HepG2 (cell line): ENCODE measurements around the gene IRAK2. TPM values are rescaled to one million over a fixed set of nuclear protein-coding genes. Genes with fewer than 3 reads are reported as not detected.

ENCODE experiments used
- FLYWCH1 ChIP-seq: sonication (generic); formaldehyde crosslinking; IDR thresholded peaks from 2 replicates; pipeline ENCODE4 v1.8.1; 2023; ENCODE audit warnings: mild to moderate bottlenecking, missing genetic modification reagents
- FOXP4 ChIP-seq: sonication (generic); formaldehyde crosslinking; IDR thresholded peaks from 2 replicates; pipeline ENCODE4 v1.4.0; 2020; ENCODE audit warnings: missing genetic modification reagents
- GABPA ChIP-seq, 2 experiments: IDR thresholded peaks; 2 replicates each; pipeline ENCODE4 v1.6.1; 2011 to 2016; ENCODE audit warnings: low read depth in 2 of 2, low read length in 1 of 2, missing biosample characterization in 1 of 2, missing genetic modification characterization in 1 of 2
- HIVEP1 ChIP-seq: sonication (generic); formaldehyde crosslinking; IDR thresholded peaks from 2 replicates; pipeline ENCODE4 v1.4.0; 2020; ENCODE audit warnings: mild to moderate bottlenecking, missing genetic modification reagents
- KLF12 ChIP-seq: sonication (generic); formaldehyde crosslinking; IDR thresholded peaks from 2 replicates; pipeline ENCODE4 v1.4.0; 2020; ENCODE audit warnings: missing genetic modification reagents, borderline replicate concordance
- MEIS1 ChIP-seq: sonication (generic); formaldehyde crosslinking; IDR thresholded peaks from 2 replicates; pipeline ENCODE4 v1.9.0; 2021; ENCODE audit warnings: mild to moderate bottlenecking, missing genetic modification reagents, moderate library complexity, borderline replicate concordance
- MTA3 ChIP-seq: sonication (generic); formaldehyde crosslinking; IDR thresholded peaks from 2 replicates; pipeline ENCODE4 v1.4.0; 2020; ENCODE audit warnings: missing genetic modification reagents
- MYC ChIP-seq: sonication (generic); formaldehyde crosslinking; IDR thresholded peaks from 2 replicates; pipeline ENCODE4 v1.9.0; 2021; ENCODE audit warnings: missing genetic modification reagents, borderline replicate concordance
- NCOR1 ChIP-seq: fragments of 200-600 bp; sonication (generic); IDR thresholded peaks from 2 replicates; pipeline ENCODE4 v1.7.0; 2017; ENCODE audit warnings: antibody characterized with exemption, low read length, borderline replicate concordance
- NFKBIZ ChIP-seq: IDR thresholded peaks from 2 replicates; pipeline ENCODE4 v1.6.1; 2018; ENCODE audit warnings: missing genetic modification reagents, missing compliant biosample characterization
- NFRKB ChIP-seq: fragments of 450-650 bp; IDR thresholded peaks from 2 replicates; pipeline ENCODE4 v1.6.1; 2017
- TSC22D2 ChIP-seq: sonication (generic); formaldehyde crosslinking; IDR thresholded peaks from 2 replicates; pipeline ENCODE4 v1.5.1; 2020; ENCODE audit warnings: missing genetic modification reagents, mild to moderate bottlenecking, borderline replicate concordance
- YEATS2 ChIP-seq: sonication (generic); formaldehyde crosslinking; IDR thresholded peaks from 2 replicates; pipeline ENCODE4 v1.4.0; 2020; ENCODE audit warnings: missing genetic modification reagents, borderline replicate concordance
- ZBTB20 ChIP-seq: sonication (generic); formaldehyde crosslinking; IDR thresholded peaks from 2 replicates; pipeline ENCODE4 v1.8.1; 2023; ENCODE audit warnings: missing genetic modification reagents, low read depth, mild to moderate bottlenecking, borderline replicate concordance
- ZBTB7A ChIP-seq: sonication (generic); formaldehyde crosslinking; IDR thresholded peaks from 2 replicates; pipeline ENCODE4 v1.8.0; 2022; ENCODE audit warnings: mild to moderate bottlenecking, missing genetic modification reagents
- ZKSCAN5 ChIP-seq: sonication (generic); formaldehyde crosslinking; IDR thresholded peaks from 2 replicates; pipeline ENCODE4 v1.5.1; 2020; ENCODE audit warnings: mild to moderate bottlenecking, missing genetic modification reagents
- ZNF143 ChIP-seq: sonication (generic); formaldehyde crosslinking; IDR thresholded peaks from 2 replicates; pipeline ENCODE4 v1.4.0; 2020; ENCODE audit warnings: missing genetic modification reagents
- ZNF530 ChIP-seq: sonication (generic); formaldehyde crosslinking; IDR thresholded peaks from 2 replicates; pipeline ENCODE4 v1.5.0; 2020; ENCODE audit warnings: low read depth, mild to moderate bottlenecking, missing genetic modification reagents
- ZNF792 ChIP-seq: IDR thresholded peaks from 2 replicates; pipeline ENCODE4 v1.6.1; 2016
- polyA plus RNA-seq, 8 experiments: library from polyadenylated mRNA; depleted of rRNA in 3 of 8; stranded (reverse) in 7 of 8; unstranded in 1 of 8; fragments of >200 nt; fragmentation: Illumina TruSeq in 4 of 8; extraction: Trizol in 4 of 8; gene quantifications; 2 replicates each; pipeline versions ENCODE4 v1.2.1 to v1.2.3, GENCODE V29; 2011 to 2016; ENCODE audit warnings: low read depth in 4 of 8, missing spikeins in 1 of 8, mixed read lengths in 1 of 8; ENCODE audit not compliant: insufficient read depth in 1 of 8
- total RNA-seq, 5 experiments: library from RNA; depleted of rRNA; stranded (reverse); fragments of >200 nt; fragmentation: Illumina TruSeq; extraction: Trizol; gene quantifications; 2 replicates each; pipeline ENCODE4 v1.2.3, GENCODE V29; 2016; ENCODE audit warnings: low read depth in 1 of 5
- TF ChIP-seq, protein P1 (sequence below): sonication (generic); formaldehyde crosslinking; conservative IDR thresholded peaks from 2 replicates; pipeline ENCODE4 v1.4.0; 2020; ENCODE audit warnings: mild to moderate bottlenecking, missing genetic modification reagents, moderate library complexity
- TF ChIP-seq, protein P2 (sequence below): sonication (generic); formaldehyde crosslinking; IDR thresholded peaks from 2 replicates; pipeline ENCODE4 v1.4.0; 2020; ENCODE audit warnings: mild to moderate bottlenecking, missing genetic modification reagents

Gene IRAK2
- total and polyA plus RNA-seq, 2 of the 13 experiments (the other 11 are each of a cell fraction or from before 2014, with no cell fraction given), result 13.1 to 23.3 TPM

- TF ChIP-seq ZBTB20 (CRISPR knock-in tag), result no peak
- TF ChIP-seq TSC22D2, result no peak
- no peak for TF ChIP-seq FLYWCH1 (CRISPR knock-in tag)
- TF ChIP-seq NFKBIZ (CRISPR knock-in tag), result no peak
- TF ChIP-seq ZKSCAN5 (CRISPR knock-in tag), result no peak
- TF ChIP-seq MYC, result peak; percentile 78
- TF ChIP-seq YEATS2 (CRISPR knock-in tag), result no peak
- TF ChIP-seq, protein P1, sequence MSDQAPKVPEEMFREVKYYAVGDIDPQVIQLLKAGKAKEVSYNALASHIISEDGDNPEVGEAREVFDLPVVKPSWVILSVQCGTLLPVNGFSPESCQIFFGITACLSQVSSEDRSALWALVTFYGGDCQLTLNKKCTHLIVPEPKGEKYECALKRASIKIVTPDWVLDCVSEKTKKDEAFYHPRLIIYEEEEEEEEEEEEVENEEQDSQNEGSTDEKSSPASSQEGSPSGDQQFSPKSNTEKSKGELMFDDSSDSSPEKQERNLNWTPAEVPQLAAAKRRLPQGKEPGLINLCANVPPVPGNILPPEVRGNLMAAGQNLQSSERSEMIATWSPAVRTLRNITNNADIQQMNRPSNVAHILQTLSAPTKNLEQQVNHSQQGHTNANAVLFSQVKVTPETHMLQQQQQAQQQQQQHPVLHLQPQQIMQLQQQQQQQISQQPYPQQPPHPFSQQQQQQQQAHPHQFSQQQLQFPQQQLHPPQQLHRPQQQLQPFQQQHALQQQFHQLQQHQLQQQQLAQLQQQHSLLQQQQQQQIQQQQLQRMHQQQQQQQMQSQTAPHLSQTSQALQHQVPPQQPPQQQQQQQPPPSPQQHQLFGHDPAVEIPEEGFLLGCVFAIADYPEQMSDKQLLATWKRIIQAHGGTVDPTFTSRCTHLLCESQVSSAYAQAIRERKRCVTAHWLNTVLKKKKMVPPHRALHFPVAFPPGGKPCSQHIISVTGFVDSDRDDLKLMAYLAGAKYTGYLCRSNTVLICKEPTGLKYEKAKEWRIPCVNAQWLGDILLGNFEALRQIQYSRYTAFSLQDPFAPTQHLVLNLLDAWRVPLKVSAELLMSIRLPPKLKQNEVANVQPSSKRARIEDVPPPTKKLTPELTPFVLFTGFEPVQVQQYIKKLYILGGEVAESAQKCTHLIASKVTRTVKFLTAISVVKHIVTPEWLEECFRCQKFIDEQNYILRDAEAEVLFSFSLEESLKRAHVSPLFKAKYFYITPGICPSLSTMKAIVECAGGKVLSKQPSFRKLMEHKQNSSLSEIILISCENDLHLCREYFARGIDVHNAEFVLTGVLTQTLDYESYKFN (CRISPR knock-in tag), result no peak; the same call in 1 of the 2 replicates
- no peak; the same call in 1 of the 2 replicates for TF ChIP-seq MEIS1 (CRISPR knock-in tag)
- no peak for TF ChIP-seq NFRKB
- TF ChIP-seq GABPA (IDR thresholded peaks at IDR 0.05; ENCODE audit: low read depth, low read length), result no peak
- no peak for TF ChIP-seq GABPA (CRISPR knock-in tag; IDR thresholded peaks at IDR 0.05; ENCODE audit: low read depth)
- TF ChIP-seq ZBTB7A, result 0 out of 2 replicates have a peak, but pooled peaks have one; percentile 57
- no peak for TF ChIP-seq FOXP4 (CRISPR knock-in tag)
- TF ChIP-seq MTA3 (CRISPR knock-in tag), result no peak
- peak; percentile 46; the same call in 1 of the 2 replicates for TF ChIP-seq ZNF530 (CRISPR knock-in tag)
- peak; percentile 56; the same call in 1 of the 2 replicates for TF ChIP-seq ZNF792 (CRISPR knock-in tag)
- peak; percentile 68; the same call in 1 of the 2 replicates for TF ChIP-seq KLF12 (CRISPR knock-in tag)
- TF ChIP-seq ZNF143 (CRISPR knock-in tag), result no peak
- TF ChIP-seq, protein P2, sequence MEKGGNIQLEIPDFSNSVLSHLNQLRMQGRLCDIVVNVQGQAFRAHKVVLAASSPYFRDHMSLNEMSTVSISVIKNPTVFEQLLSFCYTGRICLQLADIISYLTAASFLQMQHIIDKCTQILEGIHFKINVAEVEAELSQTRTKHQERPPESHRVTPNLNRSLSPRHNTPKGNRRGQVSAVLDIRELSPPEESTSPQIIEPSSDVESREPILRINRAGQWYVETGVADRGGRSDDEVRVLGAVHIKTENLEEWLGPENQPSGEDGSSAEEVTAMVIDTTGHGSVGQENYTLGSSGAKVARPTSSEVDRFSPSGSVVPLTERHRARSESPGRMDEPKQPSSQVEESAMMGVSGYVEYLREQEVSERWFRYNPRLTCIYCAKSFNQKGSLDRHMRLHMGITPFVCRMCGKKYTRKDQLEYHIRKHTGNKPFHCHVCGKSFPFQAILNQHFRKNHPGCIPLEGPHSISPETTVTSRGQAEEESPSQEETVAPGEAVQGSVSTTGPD (CRISPR knock-in tag), result no peak
- TF ChIP-seq NCOR1, result no peak
- TF ChIP-seq HIVEP1 (CRISPR knock-in tag), result peak; percentile 72; the same call in 1 of the 2 replicates
These were observed at the start of gene IRAK2 (continued) for GRCh38 chr3:10164546-10165393.
